ENCODE measurements around the gene NR6A1. TPM values are rescaled to one million over a fixed set of nuclear protein-coding genes. Genes with fewer than 3 reads are reported as not detected.

Gene NR6A1
- total and polyA plus RNA-seq, 2 of the 13 experiments (the other 11 are each of a cell fraction or from before 2014, with no cell fraction given), result 28.1 to 31.5 TPM

DNA sequence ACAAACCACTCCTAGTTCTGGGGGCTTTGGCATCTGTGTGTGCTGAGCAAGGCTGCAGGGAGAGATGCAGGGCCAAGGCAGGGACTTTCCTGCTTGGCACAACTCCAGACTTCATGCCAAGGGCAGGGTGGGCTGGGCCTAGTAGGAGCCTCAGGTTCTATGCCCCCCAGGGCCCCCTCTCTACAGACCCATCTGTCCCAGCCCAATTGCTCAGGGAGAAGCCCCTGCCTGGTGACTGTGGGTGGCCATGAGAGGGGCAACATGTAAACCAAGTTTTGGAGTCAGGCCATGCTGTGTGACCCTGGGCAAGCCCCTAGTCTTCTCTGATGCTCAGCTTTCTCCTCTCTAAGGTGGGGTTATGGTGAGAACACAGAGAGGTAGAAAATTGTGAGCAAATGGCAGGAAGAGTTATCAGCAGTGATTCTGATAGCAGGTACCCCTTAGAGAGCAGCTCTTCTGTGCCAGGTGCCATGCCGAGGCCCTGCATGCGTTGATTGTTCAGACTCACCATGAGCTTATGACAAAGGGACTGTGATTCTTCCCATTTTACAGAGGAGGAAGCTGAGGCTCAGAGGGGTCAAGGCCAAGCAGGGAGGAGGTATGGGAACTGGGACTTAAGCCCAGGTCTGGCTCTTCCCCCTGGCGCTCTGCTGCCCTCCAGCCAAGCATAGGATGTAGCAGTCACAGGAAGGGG lies 11.0 kb upstream of the NR6A1 start:
- H3K27me3 ChIP-seq (ENCODE audit: control insufficient read depth in 1 of 2, insufficient read depth in 2 of 2, low read length in 2 of 2), result peaks cover 0 to 5% of the 10 kb centered on the region in 2 experiments; a peak in 3 of 5 replicates
- peaks cover 38% of the 10 kb centered on the region for H3K4me1 ChIP-seq (ENCODE audit: insufficient read depth, low read length)
- H4K20me1 ChIP-seq (ENCODE audit: insufficient read depth, low read length), result no peaks in the 10 kb centered on the region
- TF ChIP-seq ZNF629 (CRISPR knock-in tag; conservative IDR thresholded peaks at IDR 0.05), result peak; percentile 65
- TF ChIP-seq SALL2 (CRISPR knock-in tag; IDR thresholded peaks at IDR 0.05), result no peak
- TF ChIP-seq ZNF768 (CRISPR knock-in tag; IDR thresholded peaks at IDR 0.05), result peak; percentile 79
- no peak for TF ChIP-seq ZBTB38 (CRISPR knock-in tag; IDR thresholded peaks at IDR 0.05)
- 59% methylated on average over 2 of the region's 3 CpGs for whole genome bisulfite sequencing (ENCODE audit: low lambda C conversion rate)
- H3K79me2 ChIP-seq (ENCODE audit: insufficient read depth, low read length), result no peaks in the 10 kb centered on the region
- ChIA-PET POLR2A (no interaction called here), CTCF (ENCODE audit: low intra/inter-chr PET ratio, low total read pairs) (interaction anchor here (1.1 kb wide), 1 partner anchor 58 kb away, joined by 4 read pairs; no protein-coding TSS in a partner anchor)
- DNase-seq (ENCODE audit: low spot score), result no peak
- in situ Hi-C loops (cut with HindIII; ENCODE audit: extremely low pct_ligation_motif_present, low pct_unique_long_range_greater_than_20kb) (no loop called here), intact Hi-C loops (cut with micrococcal nuclease; ENCODE audit: unreplicated experiment) (no loop called here)
- no peak overlapping the region for H3K9ac ChIP-seq (ENCODE audit: insufficient read depth, low read depth, low read length)
- no peak overlapping the region for H2AFZ ChIP-seq (ENCODE audit: low read length)
- H3K4me3 ChIP-seq (replicated peaks in 1 of 3; ENCODE audit: insufficient read depth in 1 of 3, low read depth in 2 of 3, low read length in 3 of 3), result no peak overlapping the region
- H3K36me3 ChIP-seq (replicated peaks in 1 of 2; ENCODE audit: control insufficient read depth in 1 of 2, insufficient read depth in 2 of 2, low read length in 2 of 2), result no peaks in the 10 kb centered on the region
- no peak for ATAC-seq
- H3K27ac ChIP-seq (ENCODE audit: extremely low read length, insufficient read depth, low read length), result no peak overlapping the region
- BruUV-seq (replicated peaks), result no TSS peak
- no peak overlapping the region for H3K4me2 ChIP-seq (ENCODE audit: low read depth, low read length)
- H3K9me3 ChIP-seq (ENCODE audit: low read length), result no peaks in the 10 kb centered on the region
- FAIRE-seq, result no peak

DNA sequence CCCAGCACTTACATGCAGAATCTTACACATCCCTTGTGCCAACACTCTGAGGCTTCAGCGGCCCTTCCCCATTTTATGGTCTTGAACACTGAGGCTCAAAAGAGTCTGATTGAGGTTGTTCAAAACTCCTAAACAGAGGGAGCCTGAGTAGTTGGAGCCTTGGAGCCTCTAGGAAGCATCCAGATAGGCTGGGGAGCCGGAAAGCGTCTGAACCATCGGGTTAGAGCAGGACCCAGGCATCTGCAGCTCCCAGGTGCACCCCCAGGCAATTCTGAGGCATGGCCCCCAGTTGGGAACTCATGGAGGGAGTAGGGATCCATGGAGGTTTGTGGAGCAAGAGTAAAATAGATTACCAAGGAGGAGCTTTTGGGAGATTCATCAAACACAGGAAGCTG lies 9.6 kb upstream of the NR6A1 start:
- 84% methylated on average over 4 of the region's 4 CpGs for WGBS (ENCODE audit: low lambda C conversion rate)
- POLR2A ChIA-PET, result no interaction called here

More for the DNA sequence above, 9.6 kb upstream of the NR6A1 start:
- intact Hi-C loops (cut with micrococcal nuclease; ENCODE audit: unreplicated experiment), result no loop called here
- no peak for ATAC-seq
- DNase-seq (ENCODE audit: low spot score), result no peak
- no peaks in the 10 kb centered on the region for H3K9me3 ChIP-seq (ENCODE audit: low read length)
- H2AFZ ChIP-seq (ENCODE audit: low read length), result no peak overlapping the region
- peak; percentile 20; the same call in 1 of the 2 replicates for TF ChIP-seq ZNF629 (CRISPR knock-in tag; conservative IDR thresholded peaks at IDR 0.05)
- TF ChIP-seq ZMYM4 (CRISPR knock-in tag; IDR thresholded peaks at IDR 0.05), result no peak
- no peak for TF ChIP-seq ZIK1 (CRISPR knock-in tag; IDR thresholded peaks at IDR 0.05; ENCODE audit: borderline replicate concordance, low read depth)
- no peak for TF ChIP-seq REL (CRISPR knock-in tag; conservative IDR thresholded peaks at IDR 0.05)
- TF ChIP-seq, protein P1, sequence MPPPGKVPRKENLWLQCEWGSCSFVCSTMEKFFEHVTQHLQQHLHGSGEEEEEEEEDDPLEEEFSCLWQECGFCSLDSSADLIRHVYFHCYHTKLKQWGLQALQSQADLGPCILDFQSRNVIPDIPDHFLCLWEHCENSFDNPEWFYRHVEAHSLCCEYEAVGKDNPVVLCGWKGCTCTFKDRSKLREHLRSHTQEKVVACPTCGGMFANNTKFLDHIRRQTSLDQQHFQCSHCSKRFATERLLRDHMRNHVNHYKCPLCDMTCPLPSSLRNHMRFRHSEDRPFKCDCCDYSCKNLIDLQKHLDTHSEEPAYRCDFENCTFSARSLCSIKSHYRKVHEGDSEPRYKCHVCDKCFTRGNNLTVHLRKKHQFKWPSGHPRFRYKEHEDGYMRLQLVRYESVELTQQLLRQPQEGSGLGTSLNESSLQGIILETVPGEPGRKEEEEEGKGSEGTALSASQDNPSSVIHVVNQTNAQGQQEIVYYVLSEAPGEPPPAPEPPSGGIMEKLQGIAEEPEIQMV (CRISPR knock-in tag; IDR thresholded peaks at IDR 0.05; ENCODE audit: low read depth), result no peak
- no TSS peak for BruUV-seq (replicated peaks)
- H3K9ac ChIP-seq (ENCODE audit: insufficient read depth, low read depth, low read length), result no peak overlapping the region
- H3K4me2 ChIP-seq (ENCODE audit: low read depth, low read length), result no peak overlapping the region
- CTCF ChIA-PET (ENCODE audit: low intra/inter-chr PET ratio, low total read pairs), result no interaction called here
- no peaks in the 10 kb centered on the region for H3K79me2 ChIP-seq (ENCODE audit: insufficient read depth, low read length)
- no peak overlapping the region for H3K27ac ChIP-seq (ENCODE audit: extremely low read length, insufficient read depth, low read length)
- H4K20me1 ChIP-seq (ENCODE audit: insufficient read depth, low read length), result no peaks in the 10 kb centered on the region
- peaks cover 2 to 16% of the 10 kb centered on the region in 2 experiments; a peak in 4 of 5 replicates for H3K27me3 ChIP-seq (ENCODE audit: control insufficient read depth in 1 of 2, insufficient read depth in 2 of 2, low read length in 2 of 2)
- H3K4me1 ChIP-seq (ENCODE audit: insufficient read depth, low read length), result peaks cover 43% of the 10 kb centered on the region
- H3K4me3 ChIP-seq (replicated peaks in 1 of 3; ENCODE audit: insufficient read depth in 1 of 3, low read depth in 2 of 3, low read length in 3 of 3), result no peak overlapping the region
- in situ Hi-C loops (cut with HindIII; ENCODE audit: extremely low pct_ligation_motif_present, low pct_unique_long_range_greater_than_20kb), result no loop called here
- no peaks in the 10 kb centered on the region for H3K36me3 ChIP-seq (replicated peaks in 1 of 2; ENCODE audit: control insufficient read depth in 1 of 2, insufficient read depth in 2 of 2, low read length in 2 of 2)
- no peak for FAIRE-seq
